ENCODE data around the gene ANKRD44.

Gene ANKRD44

DNA sequence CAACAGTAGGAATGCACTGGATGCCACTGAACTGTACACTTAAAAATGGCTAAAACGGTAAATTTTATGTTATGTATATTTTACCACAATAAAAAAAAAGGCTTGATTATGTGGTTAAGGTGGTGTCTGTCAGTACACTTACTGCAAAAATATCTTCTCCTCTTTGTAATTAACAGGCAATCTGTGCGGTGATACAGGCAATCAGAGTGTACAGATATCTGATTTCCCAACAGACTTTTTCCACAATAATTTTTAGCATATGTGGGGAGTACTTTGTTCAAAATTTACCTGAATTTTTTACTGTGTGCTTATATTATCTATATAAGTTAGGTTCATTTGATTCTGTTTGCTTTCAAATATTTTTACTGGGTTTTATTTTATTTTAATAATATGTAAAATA is 209.1 kb downstream of the ANKRD44 start:
- DNase-seq = no peak

DNA sequence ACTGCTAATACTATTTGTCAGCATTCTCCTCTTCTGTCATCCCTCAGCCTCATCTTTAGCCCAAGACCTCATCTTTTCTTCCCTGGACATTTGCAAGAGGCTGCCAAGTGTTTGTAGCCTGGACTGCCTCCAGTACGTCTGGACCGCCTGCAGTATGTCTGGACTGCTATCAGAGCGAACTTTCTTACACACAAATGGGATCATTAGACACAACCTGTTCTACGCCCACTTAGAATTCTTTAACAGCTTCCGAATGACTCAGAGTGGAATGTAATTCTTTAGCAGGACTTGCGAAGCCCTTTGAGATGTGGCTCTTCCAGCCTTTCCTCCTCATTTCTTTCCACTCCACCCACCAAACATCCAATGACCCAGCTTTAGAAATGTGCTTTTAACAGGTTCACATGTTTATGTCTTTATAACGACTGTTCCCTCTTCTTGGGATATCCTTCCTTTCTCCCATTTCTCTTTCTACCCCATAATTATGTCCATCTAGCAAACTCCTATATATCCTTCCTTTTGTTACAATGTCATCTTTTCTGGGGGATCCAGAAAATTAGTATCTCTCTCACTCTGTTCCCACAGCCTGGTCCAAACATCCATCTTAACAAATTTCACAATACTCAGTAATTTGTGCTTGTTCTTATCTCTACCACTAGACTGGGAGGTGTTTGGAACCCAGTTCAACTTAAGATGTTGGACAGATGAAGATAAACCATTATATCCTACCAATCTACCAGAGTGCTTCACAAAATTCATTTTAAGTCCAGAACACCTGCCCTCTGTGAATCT is 212.8 kb downstream of the ANKRD44 start:
- DNase-seq = no peak

DNA sequence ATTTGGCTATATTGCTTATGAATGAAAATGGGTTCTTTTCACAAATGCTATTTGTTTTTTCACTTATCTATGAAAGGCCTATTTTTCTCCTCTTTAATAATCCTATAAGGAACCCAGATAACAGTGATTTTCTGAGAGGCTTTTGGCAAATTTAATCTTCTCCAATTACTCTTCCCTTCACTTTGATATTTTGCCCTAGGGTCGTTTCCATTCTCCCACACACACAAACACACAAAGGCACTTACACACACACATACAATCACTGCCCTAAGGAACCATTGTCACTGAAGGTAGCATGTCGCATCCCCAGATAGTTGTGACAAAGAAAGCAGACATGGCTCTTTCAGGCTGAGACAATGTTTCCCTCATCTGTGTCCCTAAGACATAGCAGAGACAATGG is 213.9 kb downstream of the ANKRD44 start:
- DNase-seq = no peak

DNA sequence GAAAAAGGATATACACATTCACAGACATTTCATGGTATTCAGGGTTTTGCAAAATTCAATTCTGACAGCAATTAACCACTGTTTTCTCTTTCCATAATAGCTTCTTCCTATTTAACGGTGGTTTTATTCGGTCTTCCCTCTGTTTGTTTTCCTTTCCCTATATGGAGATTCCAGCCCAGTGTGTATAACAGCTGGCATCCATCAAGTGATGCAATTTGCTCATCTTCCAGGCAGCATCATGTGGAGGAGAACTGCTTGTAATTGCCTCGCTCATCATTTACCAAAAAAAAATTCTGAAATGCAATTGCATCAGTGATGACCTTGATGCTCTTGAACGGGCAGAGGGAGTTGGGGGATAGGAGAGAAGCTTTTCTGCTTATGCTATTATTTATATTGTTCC is 218.1 kb downstream of the ANKRD44 start:
- DNase-seq = no peak

DNA sequence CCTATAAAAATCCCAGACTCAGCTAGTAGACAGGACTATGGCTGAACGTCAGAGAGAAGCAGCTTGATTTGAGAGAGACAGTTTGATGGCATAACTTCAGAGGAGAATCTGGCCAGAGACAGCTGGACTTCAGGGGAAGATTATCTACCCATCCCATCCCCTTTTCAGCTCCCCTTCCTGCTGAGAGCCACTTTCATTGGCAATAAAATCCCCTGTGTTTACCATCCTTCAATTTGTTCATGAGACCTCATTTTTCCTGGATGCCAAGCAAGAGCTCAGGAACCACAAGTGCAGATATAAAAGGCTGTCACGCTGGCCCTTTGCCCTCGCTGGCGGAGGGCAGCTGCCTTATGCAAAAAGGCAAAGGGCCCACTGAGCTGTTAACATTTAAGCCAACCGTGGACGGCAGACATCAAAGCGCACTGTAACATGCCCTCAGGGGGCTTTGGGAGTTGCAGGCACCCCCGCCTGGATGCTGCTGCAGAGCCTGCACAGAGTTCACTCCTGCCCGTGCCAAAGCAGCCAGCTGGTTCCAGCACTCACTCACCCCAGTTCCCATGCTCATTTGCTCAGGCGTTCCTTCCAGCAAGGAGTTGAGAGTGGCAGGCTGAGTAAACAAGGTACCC is 219.7 kb downstream of the ANKRD44 start:
- DNase-seq = no peak

DNA sequence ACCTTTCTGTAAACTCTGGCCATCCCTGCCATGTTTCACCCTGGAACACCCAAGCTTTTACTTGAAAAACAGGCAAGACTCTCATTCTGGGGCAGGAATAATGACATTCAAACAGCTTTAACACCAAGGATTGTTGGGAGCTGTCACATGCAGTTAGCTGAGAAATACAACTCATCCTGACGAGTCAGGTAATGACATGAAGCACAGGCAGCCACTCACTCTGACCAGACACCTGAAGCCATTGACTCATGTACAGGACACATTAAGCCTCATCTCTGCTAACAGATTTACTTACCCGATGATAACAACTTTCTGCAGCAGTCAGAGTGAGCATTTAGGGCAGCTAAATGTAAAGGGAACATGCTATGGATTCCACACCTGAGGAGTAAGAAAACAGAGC is 220.9 kb downstream of the ANKRD44 start:
- DNase-seq = no peak

DNA sequence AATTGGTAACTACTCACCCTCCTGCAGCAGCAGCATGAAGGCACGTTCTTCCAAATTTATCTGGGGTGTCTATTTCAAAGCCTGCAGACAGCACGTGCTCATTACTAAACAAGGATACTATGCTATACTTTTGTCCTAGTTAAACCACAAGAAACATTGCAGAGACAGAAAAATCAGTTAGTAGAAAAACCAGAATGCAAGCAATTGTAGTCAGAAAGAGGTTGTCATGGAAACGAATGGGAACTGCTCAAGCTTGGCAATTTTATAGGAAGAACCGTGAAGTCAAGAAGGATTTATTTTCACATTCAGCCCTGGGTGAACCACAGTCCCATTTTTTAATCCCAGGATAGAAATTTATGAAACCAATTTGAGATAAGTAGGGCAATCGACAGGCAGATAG is 221.9 kb downstream of the ANKRD44 start:
- no peak for DNase-seq

DNA sequence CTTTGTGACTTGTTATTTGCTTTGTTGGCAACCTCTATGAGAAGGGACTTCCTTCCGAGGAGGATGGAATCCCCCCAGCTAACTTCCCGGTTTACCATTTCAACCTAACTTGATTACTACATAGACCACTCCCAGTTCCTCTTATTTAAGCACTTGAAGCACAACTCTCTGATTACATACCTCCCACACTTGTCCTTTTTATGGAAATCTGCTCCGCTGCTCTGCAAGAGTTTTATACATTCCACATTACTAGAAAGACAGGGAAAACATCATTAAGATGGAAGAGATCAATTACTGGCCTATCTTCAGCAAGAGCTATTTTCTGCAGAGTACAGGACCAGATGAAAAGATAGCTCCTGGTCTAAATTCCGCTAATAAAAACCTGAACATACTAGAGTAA is 224.1 kb downstream of the ANKRD44 start:
- DNase-seq = peak; percentile 10

DNA sequence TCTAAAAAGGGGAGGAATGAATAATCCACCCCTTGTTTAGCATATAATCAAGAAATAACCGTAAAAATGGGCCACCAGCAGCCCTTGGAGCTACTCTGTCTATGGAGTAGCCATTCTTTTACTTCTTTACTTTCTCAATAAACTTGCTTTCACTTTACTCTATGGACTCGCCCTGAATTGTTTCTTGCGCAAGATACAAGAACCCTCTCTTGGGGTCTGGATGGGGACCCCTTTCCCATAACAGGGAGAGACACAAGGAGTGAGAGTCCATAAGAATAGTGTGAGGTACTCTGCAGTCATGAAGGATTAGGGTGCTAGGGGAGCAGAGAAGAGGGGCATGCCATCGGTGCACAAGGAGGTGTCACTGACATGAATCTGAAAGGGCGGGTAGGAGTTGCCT is 224.9 kb downstream of the ANKRD44 start:
- no peak for DNase-seq

DNA sequence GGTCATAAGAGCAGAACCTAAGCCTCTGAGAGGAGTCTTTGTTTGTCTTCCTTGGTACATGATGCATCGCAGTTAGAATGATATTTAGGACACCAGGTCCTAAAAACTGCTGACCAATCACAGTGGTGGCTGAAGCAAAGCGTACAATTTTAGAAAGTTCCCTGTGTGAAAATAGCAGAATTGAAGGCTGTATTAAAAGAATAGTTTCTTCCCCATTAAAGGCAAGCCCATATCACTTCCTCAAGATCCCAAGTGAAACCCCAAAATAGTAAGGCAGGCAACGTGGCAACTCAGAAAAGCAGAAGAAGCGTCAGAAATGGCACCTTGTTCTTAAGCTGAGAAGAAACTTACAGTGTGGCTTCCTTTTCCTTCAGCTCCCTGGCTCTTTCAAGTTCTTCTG is 229.3 kb downstream of the ANKRD44 start:
- no peak for DNase-seq

DNA sequence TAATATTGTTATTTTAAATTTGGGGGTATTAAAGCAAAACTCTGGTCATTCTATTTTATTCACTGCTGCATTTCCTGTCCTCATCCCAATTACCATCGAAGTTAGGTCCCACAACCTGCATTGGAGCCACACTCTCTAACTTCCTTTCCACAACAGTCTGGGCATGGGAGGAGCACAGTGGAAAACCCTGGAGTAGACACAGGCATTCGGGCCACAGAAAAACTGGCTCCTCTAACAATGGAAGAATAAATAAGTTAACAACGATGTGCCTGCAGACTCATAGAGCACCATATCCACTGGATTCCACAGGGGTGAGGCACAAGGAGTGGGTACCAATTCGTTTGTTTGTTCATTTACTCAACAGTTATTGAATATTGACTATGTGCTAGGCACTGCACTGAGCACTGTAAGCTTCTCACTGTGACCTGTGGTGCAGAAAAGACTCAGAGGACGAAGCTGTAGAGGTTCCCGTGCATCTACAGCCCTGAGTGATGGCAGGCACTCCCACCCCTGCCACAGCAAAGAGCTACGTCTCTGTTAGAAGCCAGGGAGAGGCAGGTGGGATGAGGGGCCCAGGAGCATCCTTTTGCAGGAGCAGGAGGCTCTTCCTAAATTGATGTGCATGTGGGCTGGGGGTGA is 229.9 kb downstream of the ANKRD44 start:
- DNase-seq = no peak

DNA sequence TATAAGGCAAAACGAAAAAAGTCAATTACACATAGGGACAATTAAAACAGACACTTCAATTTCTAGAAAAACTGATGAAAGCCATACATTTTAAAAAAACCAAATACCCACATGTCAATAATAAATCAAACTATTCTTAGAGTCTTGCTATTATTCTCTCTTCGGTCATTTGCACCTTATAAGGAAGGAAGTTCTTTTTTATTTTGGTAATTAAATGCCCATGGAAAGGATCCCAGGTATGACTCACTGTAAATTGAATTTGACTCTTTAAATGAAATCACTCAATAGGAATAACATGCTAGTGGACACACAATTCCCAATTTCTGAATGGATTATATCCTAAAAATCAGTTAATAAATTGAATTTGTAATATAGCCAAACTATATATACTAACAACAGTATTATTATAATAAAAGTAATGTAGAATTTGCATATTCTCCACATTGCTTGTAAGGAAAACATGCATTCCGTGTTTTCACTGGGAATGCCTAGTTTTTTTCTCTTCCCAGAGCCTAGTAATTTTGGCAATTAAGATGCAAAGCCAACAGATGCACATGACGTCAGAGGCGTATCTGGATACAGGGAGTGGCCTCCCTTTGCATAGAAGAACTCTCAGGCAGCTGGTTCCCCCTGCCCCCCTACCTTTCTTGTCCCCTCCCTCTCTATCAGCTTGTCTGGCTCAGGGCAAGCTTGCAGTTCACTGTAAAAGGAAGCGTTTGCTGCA is 230.6 kb downstream of the ANKRD44 start:
- DNase-seq = no peak

DNA sequence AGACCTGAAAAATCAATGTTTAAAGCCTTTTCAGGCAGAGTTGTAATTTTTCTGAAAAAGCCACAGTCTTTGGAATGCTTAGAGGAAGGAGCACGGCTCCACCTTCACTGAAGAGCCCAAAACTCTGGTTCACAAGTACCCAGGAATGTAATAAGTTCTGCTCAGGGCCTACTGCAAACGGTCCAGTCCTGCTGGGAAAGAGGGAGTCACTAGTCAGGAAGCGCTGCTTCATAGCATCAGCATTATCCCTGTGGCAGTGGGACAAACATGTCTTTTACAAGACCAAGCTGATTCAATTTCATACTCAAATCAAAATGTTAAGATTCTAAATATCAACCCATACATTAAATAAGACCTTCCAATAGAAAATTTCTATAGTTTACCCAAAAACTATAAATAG is 231.2 kb downstream of the ANKRD44 start:
- DNase-seq = no peak

DNA sequence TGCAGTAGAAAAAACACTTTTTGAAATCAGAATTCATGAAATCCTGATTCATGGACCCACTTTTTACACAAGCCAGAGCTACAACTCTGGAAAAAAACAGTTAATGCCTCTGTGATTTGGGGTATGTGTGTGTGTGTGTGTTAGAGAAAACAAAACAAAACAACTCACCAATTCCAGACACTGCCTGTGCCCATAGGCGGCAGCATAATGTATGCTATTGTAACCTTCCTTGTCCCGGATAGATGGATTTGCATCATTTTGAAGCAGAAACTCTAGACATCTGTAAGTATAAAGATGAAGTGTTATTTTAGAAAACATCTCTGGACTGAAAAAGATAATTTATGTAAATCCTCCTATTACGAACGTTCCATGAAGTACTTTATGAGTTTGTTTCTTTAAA is 232.0 kb downstream of the ANKRD44 start:
- no peak for DNase-seq

DNA sequence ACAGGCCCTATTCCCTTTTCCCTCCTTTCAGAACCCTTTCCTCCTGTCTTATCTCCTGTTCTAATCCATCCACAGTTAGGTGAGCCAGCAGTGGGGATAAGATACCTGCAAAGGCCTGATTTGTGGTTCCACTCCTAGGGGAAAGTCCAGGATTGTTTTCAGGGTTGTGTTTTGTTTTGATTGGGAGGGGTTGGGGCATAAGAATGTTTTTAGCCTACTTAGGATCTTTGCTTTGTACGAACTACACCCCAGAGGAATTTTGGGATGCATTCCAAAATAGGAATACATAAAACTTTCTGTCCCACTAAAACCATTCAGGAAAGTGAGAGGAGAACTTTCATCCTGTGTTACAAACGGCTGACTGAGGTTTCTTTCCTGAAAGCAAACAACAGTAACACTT is 233.2 kb downstream of the ANKRD44 start:
- no peak for DNase-seq

DNA sequence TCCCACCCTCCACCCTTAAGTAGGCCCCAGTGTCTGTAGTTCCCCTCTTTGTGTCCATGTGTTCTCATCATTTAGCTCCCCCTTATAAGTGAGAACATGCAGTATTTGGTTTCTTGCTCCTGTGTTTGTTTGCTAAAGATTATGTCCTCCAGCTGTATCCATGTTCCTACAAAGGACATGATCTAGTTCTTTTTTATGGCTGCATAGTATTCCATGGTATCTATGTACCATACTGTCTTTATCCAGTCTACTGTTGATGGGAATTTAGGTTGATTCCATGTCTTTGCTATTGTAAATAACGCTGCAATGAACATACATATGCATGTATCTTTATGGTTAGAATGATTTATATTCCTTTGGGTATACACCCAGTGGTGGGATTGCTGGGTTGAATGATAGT is 233.9 kb downstream of the ANKRD44 start:
- no peak for DNase-seq

DNA sequence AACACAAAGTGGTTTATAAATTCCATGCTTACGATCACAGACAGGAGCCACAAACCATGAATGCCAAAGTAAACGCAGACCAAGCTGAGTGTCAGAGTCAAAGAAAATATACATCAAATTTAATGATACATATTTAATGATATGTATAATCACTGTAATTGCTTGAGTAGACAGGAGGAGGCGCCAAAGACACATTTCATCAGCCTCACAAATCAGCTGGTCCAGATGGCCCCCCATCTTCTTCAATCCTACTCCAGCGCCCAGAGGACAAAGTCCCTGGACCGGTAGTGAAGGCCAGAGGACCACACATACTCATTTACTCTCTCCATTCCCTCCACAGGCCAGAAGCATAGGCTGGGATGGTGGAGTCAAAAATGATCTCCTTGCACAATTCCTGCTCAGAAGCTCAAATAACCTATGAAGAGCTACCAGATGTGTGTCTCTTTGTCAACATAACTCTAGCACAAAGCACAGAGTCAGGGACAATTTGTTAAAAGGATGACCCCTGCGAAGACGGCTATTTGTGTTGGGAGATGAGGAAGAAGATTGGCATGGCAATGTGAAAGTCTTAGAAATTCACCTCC is 234.7 kb downstream of the ANKRD44 start:
- DNase-seq = peak; percentile 28

DNA sequence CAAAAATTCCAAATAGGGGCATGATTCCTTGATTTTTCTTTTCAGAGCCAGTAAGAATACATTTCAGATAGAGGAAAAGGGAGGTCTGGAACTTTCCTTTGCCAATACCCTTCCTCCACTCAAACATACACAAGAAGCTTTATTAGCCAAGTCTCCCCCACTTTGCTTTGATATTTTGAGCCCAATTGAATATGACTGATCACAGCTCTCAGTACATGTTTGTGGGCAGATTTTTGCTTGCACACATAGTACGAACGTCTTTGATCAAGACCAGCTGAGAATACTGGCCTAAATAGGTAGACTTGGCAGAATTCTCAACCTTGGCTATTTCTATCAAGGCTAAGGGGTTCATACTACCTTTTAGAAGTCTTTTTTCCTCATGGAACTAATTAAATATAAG is 235.3 kb downstream of the ANKRD44 start:
- DNase-seq = no peak

DNA sequence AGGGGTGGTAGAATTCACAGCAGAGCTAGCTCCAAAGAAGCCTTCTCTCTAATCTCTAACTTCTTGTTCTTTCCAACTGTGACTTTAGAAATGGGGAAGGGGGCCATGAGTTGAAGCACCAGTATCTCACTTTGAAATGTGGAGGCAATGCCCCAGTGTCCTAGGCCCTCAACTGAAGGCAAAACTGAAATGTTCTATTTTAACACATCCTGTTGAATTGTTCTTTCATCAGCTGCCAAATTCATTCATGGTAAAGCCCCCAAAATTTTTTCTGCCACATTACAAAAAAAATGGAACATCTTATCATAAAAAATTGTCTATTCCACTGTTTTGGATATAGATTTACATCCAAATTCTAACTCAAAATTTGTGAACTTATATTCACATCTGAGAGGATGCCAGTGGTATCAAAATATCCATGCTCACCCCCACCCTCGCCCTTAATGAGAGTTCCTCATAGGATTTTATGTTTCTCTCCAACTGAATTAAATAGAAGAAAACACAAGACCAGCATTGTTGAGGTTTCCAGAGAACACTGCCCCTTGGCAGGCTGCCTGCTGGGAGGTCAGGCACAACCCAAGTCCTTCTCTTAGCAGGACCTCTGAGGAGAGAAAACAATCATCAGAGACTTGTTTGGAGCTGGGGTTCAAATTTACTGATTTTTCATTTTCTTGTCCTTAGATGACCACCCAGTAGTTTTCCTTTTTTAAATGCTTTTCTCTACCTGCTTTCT is 236.7 kb downstream of the ANKRD44 start:
- DNase-seq = no peak

DNA sequence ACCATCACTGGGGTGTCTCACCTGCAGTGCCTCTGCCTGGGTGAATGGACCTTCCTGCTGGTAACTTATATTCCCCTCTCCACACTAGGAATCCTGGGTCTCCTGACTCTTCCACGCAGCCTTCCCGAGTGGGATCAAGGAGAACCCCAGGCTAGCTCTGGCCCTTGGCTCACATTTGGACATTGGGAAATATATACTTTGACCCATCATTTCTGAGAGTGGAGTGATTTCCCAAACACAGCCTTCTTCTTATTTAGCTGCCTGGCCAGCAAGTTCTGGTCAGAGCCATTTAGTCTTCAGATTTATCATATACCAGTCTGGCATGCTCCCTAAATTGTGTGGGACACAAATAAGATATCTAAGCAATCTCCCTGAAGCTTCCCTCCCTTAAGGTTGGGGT is 237.3 kb downstream of the ANKRD44 start:
- DNase-seq = no peak

DNA sequence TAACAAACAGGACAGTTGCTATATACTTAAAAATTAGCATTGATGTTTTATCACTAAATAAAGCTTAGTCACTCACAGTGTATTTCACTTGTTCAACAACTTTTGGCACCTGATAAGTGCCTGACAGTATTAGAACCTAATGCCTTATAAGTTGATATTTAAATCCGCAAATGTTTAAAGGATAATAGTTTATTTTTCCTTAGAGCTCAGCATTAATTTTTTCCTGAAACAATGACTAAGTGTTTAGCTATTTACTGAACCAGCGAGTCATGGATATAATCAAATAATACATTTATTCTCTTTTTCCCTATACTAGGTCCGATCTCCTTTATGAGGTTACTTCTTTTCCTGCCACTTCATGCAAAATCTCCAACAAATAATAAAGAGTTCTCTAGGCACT is 238.0 kb downstream of the ANKRD44 start:
- DNase-seq = no peak

DNA sequence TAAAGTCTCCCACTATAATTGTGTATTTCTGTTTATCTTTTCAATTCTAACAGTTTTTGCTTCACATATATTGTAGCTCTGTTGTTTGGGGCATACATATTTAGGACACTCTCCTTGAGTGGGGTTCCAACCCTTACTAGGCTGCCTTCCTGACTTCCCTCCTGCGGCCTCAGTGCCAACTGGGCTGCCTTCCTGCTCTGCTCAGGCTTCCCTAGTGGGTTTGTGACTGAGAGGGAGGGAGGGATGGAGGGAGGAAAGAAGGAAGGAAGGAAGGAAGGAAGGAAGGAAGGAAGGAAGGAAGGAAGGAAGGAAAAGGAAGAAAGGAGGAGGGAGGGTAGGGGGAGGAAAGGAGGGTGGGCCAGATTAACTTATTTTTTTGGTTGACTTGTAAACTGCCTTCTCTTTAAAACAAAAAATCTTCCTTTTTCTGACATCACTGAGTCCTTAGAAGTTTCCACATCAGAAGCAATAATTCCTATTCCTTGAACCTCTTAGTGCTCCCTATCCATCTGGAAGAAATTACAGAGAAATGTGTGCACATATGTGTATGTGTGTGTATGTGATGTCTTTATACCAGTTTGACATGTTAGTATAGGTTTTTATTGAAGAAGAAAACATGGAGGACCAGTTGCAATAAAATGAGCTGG is 238.7 kb downstream of the ANKRD44 start:
- DNase-seq = no peak
